Suprapubic skin (tissue), 3 donors: ENCODE measurements around the gene ALPG.

ENCODE experiments used
- CTCF ChIP-seq, 2 donors: fragments of 200-600 bp in 1 of 2; fragments of 450-650 bp in 1 of 2; sonication (generic) in 1 of 2; IDR thresholded peaks; one replicate each; pipeline ENCODE4 v1.5.1; 2016 to 2019; ENCODE audit warnings: antibody characterized with exemption in 2 of 2, mild to moderate bottlenecking in 1 of 2, moderate library complexity in 1 of 2
- EP300 ChIP-seq: sonication (generic); formaldehyde crosslinking; IDR thresholded peaks from one replicate; pipeline ENCODE4 v1.6.1; 2017; ENCODE audit warnings: antibody characterized with exemption
- POLR2A ChIP-seq, 2 donors: fragments of 450-650 bp; IDR thresholded peaks; one replicate each; pipeline ENCODE4 v1.6.1; 2017; ENCODE audit warnings: antibody characterized with exemption in 2 of 2, mild to moderate bottlenecking in 2 of 2, moderate library complexity in 2 of 2

- TF ChIP-seq CTCF (IDR thresholded peaks at IDR 0.05) (peak in 1 of 2 donors; percentile 33), EP300 (no peak), POLR2A (IDR thresholded peaks at IDR 0.05) (no peak)
Observed at GRCh38 chr2:232439758-232440135, 33.1 kb downstream of the ALPG start.
